DMS 273 (cell line): ENCODE results near the gene CTDSPL.
A peak's percentile ranks its signal among the peaks of the same experiment; 100 is the strongest.

Experiments
- DNase-seq: peaks from one replicate; lab custom pipeline; 2025; ENCODE audit not compliant: unreplicated experiment; lab: John Stamatoyannopoulos, UW

CTDSPL gene

DNA sequence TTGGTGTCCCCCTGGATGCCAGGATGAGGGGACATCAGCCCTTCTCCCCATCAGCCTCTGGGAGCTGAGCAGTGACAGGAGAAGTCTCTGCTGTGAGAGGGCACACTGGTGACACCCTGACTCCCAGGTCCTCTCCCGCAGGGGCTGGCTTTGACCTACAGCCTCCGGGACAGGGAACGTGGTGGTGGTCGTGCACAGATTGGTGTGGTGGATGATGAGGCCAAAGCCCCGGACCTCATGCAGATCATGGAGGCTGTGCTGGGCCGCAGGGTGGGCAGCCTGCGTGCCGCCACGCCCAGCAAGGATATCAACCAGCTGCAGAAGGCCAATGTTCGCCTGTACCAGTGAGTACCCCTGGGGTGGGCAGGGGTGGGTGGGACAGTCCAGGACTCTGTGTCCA is 135.7 kb downstream of the CTDSPL start:
- no peak for DNase-seq

- no peak for DNase-seq
These were observed 136.2 kb downstream of the CTDSPL start for GRCh38 chr3:37997791-37998370.

DNA sequence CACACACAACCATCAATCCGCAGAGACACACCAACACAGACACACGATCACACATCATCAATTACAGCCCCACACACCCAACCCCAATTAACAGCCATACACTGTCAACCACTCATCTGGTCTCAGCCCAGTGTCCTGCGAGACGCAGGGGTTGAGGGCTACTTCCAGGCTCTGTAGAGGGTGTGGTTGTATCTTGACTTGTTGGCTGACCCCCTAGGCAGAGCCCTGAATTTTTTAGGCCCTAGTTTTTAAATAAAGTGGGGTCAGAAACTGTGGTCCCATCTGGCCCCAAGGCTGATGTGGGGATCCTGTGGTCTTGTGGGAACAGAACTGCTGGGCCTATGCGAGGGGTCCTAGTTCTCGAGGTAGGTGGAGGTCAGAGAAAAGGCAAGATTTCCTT is 138.2 kb downstream of the CTDSPL start:
- no peak for DNase-seq

DNA sequence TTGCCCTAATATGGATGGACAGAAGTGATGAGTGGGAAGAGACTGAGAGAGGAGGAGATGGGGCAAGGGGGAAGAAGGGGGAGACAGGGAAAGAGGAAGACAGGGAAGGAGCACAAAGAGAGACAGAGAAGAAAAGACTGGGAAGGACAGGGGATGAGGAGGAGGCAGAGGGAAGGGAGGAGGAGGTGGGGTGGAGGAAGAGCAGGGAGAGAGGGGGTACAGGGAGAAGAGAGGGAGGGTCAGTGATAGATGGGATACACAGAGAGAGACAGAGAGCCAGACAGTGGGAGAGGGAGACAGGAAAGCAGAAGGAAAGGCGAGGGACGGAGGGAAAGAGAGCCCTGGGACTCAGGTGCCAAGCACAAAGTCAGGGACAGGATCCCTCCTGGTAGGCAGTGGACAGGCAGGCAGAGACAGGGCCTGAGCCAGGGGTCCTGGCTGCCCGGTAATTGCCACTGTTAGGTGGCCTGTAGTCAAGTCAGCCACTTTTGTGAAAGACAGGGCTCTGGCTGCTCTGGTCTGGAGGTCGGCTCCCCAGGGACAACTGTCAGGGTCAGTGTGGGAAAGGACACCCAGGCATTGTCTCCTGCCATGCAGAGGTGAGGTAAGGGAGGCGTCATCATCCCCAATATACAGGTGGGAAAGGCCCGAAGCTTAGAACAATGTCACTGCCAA is 138.7 kb downstream of the CTDSPL start:
- no peak for DNase-seq

DNA sequence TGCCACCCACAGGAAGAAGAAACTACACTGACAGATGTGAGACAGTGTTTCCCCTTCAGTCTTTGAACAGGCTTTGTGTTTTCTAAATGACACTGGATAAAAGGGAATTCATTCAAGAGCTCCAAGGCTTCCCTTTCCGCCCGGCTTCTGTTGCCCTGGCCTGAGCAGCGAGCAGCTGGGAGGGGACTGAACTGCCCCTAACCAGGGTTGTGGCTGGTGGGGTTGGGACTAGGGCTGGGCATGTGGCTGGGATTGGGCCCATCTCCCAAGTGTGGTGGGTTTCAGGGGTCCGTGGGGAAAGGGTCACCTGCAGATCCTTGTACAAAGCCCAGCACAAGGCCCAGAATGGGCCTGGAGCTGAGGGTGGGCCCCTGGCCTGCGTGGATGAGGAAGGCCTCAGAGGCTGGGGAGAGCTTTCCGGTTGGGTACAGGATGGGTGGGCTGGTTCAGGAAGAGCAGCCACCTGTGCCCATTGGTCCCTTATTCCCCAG is 139.3 kb downstream of the CTDSPL start:
- DNase-seq, result no peak

GRCh38 chr3:38001456-38002081 is 139.9 kb downstream of the CTDSPL start:
- peak; percentile 24 for DNase-seq

DNA sequence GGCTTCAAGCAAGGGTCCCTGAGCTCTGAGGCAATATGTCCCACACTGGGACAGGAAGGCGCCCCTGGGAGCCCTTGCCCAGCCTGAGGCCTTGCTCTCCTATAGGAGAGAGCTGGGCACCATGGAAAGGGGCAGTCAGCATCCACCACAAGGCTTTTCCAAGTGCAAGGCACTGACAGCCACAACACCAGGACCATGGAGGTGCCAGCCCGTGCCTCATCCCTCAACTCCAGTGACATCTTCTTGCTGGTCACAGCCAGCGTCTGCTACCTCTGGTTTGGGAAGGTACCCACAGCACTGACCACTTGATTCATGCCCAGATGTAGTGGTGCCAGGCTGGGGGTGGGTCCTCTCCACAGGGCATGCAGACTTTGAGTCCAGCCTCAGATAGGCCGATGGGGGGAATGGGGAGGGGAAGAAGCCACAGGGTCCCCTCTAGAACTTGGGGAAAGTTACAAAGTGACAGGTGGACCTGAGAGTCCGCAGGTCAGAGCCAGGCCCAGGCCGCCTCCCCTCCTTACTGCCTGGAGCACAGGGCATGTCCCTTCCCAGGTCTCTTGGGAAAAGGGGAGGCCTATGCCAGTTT is 140.7 kb downstream of the CTDSPL start:
- no peak for DNase-seq

DNA sequence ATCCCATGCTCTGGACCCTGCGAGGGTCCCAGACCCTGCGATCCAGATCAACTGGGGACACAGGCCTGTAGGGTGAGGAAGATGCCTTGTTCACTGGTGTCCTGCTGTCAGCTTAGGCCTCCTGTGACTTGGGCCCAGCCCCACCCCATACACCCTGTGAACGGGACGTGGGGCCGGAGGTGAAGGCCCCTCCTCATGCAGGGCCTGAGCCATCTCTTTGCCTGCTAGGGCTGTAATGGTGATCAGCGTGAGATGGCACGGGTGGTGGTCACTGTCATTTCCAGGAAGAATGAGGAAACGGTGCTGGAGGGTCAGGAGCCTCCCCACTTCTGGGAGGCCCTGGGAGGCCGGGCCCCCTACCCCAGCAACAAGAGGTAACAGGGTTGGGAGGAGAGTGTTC is 141.3 kb downstream of the CTDSPL start:
- no peak for DNase-seq

DNA sequence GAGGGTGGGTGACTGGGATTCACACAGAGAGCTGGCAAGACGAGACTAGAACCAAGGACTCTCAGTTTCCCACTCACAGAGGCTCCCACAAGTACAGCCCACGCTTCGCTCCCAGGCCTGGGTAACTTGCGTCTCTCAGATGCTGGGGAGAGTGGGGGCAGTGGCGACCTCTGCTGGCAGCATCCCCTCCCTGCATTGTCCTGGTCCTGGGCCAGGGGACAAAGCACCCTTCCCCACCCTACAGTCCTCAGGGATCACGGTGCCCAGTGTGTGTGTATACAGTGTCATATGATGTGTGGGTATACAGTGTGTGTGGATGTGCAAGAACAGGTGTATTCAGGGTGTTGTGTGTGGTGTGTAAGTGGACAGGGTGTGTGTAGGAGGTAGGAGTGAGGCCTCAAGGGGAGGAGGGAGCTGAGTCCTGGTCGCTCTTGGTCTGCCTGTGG is 141.7 kb downstream of the CTDSPL start:
- DNase-seq, result peak; percentile 69

- no peak for DNase-seq
These were observed 142.2 kb downstream of the CTDSPL start for GRCh38 chr3:38003817-38004414.

DNA sequence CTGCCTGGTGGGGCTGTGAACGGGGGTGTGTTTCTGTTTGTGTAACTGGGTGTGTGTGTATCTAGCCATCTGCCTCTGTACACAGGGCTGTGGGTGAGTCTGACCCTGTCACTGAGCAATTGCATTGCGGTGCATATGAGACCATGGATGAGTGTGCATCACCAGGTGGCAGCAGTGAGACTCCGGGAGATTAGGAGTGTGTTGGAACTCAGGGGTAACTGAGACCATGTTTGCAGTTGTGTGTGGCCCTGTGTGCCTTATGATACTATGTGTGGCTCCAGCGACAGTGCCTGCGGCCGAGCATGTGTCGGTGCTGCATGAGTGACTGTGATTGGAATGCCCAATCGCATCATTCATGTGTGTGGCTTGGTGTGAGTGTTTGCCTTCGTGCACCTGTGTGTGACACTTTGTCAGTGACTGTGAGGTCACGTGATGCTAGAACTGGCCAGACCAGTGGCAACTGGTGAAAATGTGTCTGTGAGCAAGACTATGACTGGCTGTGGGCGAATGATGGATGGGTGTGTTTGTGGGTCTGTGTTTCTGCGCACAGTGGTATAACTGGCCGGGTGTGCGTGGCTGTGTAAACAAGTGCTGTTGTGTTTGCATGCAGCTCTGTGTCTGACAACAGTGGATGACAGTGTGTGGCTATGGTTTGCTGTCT is 142.9 kb downstream of the CTDSPL start:
- DNase-seq, result peak; percentile 85

DNA sequence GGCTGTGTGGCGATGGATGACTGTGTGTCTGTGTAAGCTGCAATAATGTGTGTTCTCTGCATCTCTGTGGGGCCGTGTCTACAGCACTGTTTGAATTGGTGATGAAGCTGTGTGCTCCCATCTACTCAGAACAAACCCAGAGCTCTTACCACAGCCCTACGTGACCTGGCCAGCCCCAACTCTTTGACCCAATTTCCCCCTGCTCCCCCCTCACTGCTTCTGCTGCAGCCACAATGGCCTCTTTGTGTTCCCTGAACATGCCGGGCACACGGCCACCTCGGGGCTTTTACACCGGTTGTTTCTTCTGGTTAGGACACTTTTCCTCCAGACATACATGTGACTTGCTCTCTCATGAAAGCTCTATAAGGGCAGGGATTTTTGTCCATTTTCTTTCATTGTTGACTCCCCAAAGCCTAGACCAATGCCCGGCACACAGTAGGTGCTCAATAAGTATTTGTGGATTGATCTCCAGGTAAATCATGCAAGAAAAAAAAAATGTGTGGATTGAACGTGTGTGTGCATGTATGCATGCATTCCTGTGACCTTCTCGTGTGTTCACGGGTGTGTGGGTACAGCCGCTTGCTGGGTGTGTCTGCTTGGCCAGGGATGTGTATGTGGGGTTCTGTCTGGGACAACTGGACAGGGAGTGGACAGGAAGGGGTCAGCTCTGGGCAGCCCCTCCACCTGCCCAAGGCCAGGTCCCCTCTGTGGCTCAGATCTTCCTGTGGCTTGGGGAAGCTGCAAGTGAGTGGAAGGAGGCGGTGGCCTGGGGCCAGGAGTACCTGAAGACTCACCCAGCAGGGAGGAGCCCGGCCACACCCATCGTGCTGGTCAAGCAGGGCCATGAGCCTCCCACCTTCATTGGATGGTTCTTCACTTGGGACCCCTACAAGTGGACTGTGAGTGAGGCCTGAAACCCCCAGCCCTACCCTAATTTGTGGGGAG is 143.7 kb downstream of the CTDSPL start:
- no peak for DNase-seq

DNA sequence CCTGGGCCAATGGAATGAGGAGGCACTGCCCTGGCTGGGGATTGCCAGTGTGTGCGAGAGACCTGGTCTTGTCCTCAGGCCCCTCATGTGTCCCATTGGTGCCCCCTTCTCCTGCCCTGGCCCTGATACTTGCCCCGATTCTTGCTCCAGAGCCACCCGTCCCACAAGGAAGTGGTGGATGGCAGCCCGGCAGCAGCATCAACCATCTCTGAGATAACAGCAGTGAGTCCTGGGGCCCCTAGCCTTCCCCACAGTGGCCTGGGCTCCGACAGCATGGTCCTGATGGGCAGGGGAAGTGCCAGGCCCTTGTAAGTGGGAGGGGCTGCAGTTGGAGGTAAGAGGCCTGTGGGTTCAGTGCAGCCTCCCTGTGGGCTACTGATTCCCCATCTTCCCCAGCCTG is 144.4 kb downstream of the CTDSPL start:
- no peak for DNase-seq

DNA sequence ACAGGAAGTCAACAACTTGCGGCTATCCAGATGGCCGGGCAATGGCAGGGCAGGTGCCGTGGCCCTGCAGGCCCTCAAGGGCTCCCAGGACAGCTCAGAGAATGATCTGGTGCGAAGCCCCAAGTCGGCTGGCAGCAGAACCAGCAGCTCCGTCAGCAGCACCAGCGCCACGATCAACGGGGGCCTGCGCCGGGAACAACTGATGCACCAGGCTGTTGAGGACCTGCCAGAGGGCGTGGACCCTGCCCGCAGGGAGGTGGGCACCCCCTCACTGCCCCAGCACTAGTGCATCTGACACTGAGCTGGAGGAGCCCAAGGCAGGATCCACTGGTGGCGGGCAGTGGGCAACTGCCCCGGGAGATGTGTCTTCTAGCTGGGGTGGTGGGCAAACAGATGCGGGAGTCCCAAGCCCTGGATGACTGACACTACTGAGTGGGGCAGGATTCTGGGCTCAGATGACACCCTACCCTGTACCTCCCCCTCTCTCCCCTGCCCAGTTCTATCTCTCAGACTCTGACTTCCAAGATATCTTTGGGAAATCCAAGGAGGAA is 144.8 kb downstream of the CTDSPL start:
- DNase-seq, result no peak

GRCh38 chr3:38007754-38008090 is 146.0 kb downstream of the CTDSPL start:
- DNase-seq, result no peak

DNA sequence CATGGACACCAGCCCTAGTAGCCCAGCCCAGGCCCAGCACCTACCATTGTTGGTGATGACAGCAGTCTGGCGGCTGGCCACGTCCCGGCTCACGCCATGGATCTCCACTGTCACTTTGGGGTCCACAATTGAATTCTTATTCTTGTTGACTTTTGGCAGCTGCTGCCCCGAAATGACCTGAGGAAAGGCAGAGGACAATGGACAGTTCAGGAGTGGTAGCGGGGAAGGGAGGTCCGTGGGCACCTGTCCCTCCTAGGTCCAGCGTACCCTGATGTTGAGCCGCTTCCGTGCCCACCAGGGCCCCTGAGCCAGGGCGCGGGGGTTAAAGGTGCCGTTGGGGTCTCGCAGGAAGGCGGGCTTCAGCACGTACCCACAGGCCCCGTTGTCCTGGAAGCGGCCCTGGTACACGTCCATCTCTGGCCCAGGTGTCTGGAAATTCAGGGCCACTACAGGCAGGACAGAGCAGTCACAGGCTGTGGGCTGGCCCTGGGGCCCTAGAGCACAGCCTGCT is 146.6 kb downstream of the CTDSPL start:
- no peak for DNase-seq

DNA sequence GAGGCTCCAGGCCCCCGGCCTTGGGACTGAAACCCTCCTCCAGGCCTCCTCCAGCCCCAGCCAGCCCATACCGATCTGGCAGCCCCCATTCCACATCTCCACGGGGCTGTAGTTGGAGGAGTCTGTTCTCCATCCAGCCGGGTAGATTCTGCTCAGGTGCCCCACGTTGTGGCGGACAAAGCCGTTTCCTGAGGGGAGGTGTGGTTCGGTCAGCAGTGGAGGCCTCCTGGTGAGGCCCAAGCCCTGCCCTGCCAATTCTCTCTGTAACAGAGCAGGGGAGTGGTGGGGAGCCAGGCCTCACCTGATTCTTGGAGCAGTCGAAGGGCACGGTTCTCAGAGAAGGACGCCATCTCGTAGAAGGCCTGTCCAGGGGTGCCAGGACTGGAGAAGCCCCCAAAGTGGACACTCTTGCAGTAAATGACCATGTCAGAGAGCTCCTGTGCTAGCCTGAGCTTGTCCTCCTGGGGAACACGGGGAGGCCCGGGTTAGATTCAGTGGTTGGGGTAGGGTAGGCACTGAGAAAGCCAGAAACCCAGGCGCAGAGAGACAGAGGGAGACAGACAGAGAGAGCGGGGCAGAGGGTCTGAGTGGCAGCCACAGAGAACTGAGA is 147.4 kb downstream of the CTDSPL start:
- DNase-seq, result no peak

DNA sequence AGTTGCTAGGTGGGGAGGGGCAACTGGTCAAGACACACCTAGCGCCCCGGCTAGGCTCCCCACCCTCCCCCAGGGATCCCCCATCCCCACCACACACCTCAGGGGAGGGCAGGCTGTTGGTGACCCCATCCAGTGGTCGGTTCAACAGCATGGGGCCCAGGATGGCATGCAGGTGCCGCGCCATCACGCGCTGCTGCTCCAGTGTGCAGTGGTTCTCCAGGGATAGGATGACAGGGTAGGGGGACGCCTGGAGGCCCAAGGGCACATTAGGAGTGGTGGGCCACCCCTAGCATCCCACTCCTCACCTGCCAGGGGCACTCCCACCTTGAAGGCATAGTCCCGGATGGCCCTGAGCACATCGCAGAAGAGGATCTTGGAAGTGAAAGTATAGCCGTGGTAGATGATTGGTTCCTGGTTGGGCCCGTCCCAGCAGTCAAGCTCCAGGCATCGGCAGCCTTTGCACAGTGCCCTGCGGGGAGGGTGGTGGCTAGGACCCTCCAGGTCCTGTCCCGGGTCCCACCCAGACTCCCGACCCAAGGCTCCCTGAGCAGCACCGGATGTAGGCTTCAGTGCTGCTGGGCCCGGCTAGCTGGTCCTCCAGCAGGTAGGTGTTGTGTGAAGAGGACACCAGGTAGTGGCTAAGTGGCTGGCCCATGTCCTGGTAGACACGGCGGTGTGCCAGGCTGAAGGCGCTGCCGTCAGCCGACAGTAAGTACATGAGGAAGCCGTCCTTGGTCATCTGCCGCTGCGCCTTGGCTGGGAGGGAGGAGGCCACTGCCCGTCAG is 148.3 kb downstream of the CTDSPL start:
- DNase-seq, result no peak
